A673 (cell line): ENCODE measurements around the gene MLLT6. TPM values are rescaled to one million over a fixed set of nuclear protein-coding genes. Genes with fewer than 3 reads are reported as not detected.
A peak's percentile ranks its signal among the peaks of the same experiment; 100 is the strongest.

ENCODE experiments used
- BruUV-seq: library from RNA; stranded (reverse); fragments of 400-500 nt; replicated peaks from 2 replicates; lab custom pipeline; 2021; lab: Mats Ljungman, UMichigan
- CTCF ChIA-PET: fragments of 300-600 bp; sonication (Branson Sonifier 250); formaldehyde crosslinking; loops from one replicate; lab custom pipeline; 2022; ENCODE audit warnings: antibody characterized with exemption; lab: Charles Lee
- POLR2A ChIA-PET: fragments of 300-600 bp; sonication (Branson Sonifier 250); formaldehyde crosslinking; loops from one replicate; lab custom pipeline; 2022; ENCODE audit warnings: antibody characterized with exemption; ENCODE audit not compliant: low non-redundant PET; lab: Charles Lee
- DNase-seq: peaks from one replicate; pipeline ENCODE4 v3.0.0-alpha.2; 2015; ENCODE audit warnings: low spot score
- H3K27ac ChIP-seq: fragments of 200-600 bp; sonication (generic); 2 replicates; pipeline ENCODE4 v1.5.1; 2016; ENCODE audit warnings: mixed run types, low read depth, mild to moderate bottlenecking, mixed read lengths, antibody characterized with exemption, low read length; ENCODE audit not compliant: poor library complexity, severe bottlenecking
- H3K27me3 ChIP-seq: fragments of 200-600 bp; sonication (generic); replicated peaks from 2 replicates; pipeline ENCODE4 v1.6.1; 2017; ENCODE audit warnings: mixed run types, low read depth, mild to moderate bottlenecking, mixed read lengths, antibody characterized with exemption, low read length; ENCODE audit not compliant: insufficient read depth, poor library complexity
- H3K36me3 ChIP-seq: fragments of 200-600 bp; sonication (generic); 2 replicates; pipeline ENCODE4 v1.6.1; 2016; ENCODE audit warnings: mixed run types, mild to moderate bottlenecking, mixed read lengths, antibody characterized with exemption, low read length; ENCODE audit not compliant: insufficient read depth, poor library complexity, severe bottlenecking
- H3K4me1 ChIP-seq: fragments of 200-600 bp; sonication (generic); 2 replicates; pipeline ENCODE4 v1.6.1; 2017; ENCODE audit warnings: mixed run types, mild to moderate bottlenecking, mixed read lengths, antibody characterized with exemption, low read length; ENCODE audit not compliant: insufficient read depth, poor library complexity, severe bottlenecking
- H3K4me3 ChIP-seq: fragments of 200-600 bp; sonication (generic); 2 replicates; pipeline ENCODE4 v1.5.1; 2016; ENCODE audit warnings: low read depth, mixed run types, mild to moderate bottlenecking, mixed read lengths, low read length; ENCODE audit not compliant: poor library complexity, severe bottlenecking
- H3K9me3 ChIP-seq: fragments of 200-600 bp; sonication (generic); 2 replicates; pipeline ENCODE4 v1.6.1; 2016; ENCODE audit warnings: mixed run types, low read depth, mild to moderate bottlenecking, mixed read lengths, antibody characterized with exemption, low read length; ENCODE audit not compliant: poor library complexity, severe bottlenecking
- CTCF ChIP-seq: fragments of 300-800, 200-600 bp; sonication (generic); conservative IDR thresholded peaks from 2 replicates; pipeline ENCODE4 v1.5.1; 2017; ENCODE audit warnings: low read depth, mild to moderate bottlenecking, antibody characterized with exemption, low read length, moderate library complexity, mixed read lengths
- EZH2 ChIP-seq: fragments of 200-600 bp; sonication (generic); IDR thresholded peaks from 2 replicates; pipeline ENCODE4 v1.6.1; 2017; ENCODE audit warnings: borderline replicate concordance, low read depth, mild to moderate bottlenecking, mixed read lengths, antibody characterized with exemption, low read length; ENCODE audit not compliant: poor library complexity, severe bottlenecking
- intact Hi-C: fragments of 100-400 bp; cut with micrococcal nuclease; formaldehyde crosslinking; loops from one replicate; pipeline ENCODE4 v1.10.0; 2022; ENCODE audit not compliant: unreplicated experiment
- total RNA-seq: library from RNA; stranded (reverse); gene quantifications from 2 replicates; pipeline ENCODE4 v1.2.3, GENCODE V29; 2021

MLLT6 gene
- total RNA-seq, 1 experiment from 2014 or later = 41.4 TPM

- intact Hi-C loops = no loop called here
- DNase-seq = no peak
- CTCF ChIA-PET = no interaction called here
- no TSS peak for BruUV-seq
- Histone ChIP-seq H3K27ac (no peak overlapping the region), H3K4me1 (no peaks in the 10 kb centered on the region), H3K9me3 (no peaks in the 10 kb centered on the region), H3K27me3 (no peaks in the 10 kb centered on the region), H3K4me3 (no peak overlapping the region), H3K36me3 (no peaks in the 10 kb centered on the region)
- POLR2A ChIA-PET = no interaction called here
- TF ChIP-seq EZH2 (no peak), CTCF (no peak)
Observed at GRCh38 chr17:38728290-38728831, 23.3 kb downstream of the MLLT6 start.

- ChIA-PET POLR2A (no interaction called here), CTCF (no interaction called here)
- no peak for TF ChIP-seq CTCF
- no peak for TF ChIP-seq EZH2
- BruUV-seq = no TSS peak
- H3K4me1 ChIP-seq = no peaks in the 10 kb centered on the region
- H3K4me3 ChIP-seq = peak overlapping the region; percentile 50
- H3K9me3 ChIP-seq = no peaks in the 10 kb centered on the region
- intact Hi-C loops = no loop called here
- H3K27ac ChIP-seq = peak overlapping the region; percentile 61
- H3K27me3 ChIP-seq = no peaks in the 10 kb centered on the region
- DNase-seq = no peak
- no peaks in the 10 kb centered on the region for H3K36me3 ChIP-seq
Observed at GRCh38 chr17:38729368-38729885, 24.4 kb downstream of the MLLT6 start.

GRCh38 chr17:38729886-38730525 lies 24.9 kb downstream of the MLLT6 start, which contains the start of gene CISD3:
TSS of gene CISD3 (plus strand) at chr17:38730341. CDS start at chr17:38730359, 18 bp downstream.
- H3K27ac ChIP-seq = peak within 1 kb of the TSS; percentile 61
- no peaks in the 10 kb centered on the region for H3K36me3 ChIP-seq
- H3K9me3 ChIP-seq = no peaks in the 10 kb centered on the region
- no peaks in the 10 kb centered on the region for H3K27me3 ChIP-seq
- CTCF ChIA-PET = interaction anchor here (0.5 kb wide), 1 partner anchor 223 kb away, joined by 12 read pairs; no protein-coding TSS in a partner anchor
- POLR2A ChIA-PET = no interaction called here
- no peaks in the 10 kb centered on the region for H3K4me1 ChIP-seq
- no TSS peak for BruUV-seq
- H3K4me3 ChIP-seq = peak within 1 kb of the TSS; percentile 50
- no peak for TF ChIP-seq EZH2
- peak; percentile 30; the same call in 1 of the 2 replicates for TF ChIP-seq CTCF
- intact Hi-C loops = no loop called here
- peak; percentile 75 for DNase-seq
